ENCODE data around the gene PRR33.

PRR33 gene

DNA sequence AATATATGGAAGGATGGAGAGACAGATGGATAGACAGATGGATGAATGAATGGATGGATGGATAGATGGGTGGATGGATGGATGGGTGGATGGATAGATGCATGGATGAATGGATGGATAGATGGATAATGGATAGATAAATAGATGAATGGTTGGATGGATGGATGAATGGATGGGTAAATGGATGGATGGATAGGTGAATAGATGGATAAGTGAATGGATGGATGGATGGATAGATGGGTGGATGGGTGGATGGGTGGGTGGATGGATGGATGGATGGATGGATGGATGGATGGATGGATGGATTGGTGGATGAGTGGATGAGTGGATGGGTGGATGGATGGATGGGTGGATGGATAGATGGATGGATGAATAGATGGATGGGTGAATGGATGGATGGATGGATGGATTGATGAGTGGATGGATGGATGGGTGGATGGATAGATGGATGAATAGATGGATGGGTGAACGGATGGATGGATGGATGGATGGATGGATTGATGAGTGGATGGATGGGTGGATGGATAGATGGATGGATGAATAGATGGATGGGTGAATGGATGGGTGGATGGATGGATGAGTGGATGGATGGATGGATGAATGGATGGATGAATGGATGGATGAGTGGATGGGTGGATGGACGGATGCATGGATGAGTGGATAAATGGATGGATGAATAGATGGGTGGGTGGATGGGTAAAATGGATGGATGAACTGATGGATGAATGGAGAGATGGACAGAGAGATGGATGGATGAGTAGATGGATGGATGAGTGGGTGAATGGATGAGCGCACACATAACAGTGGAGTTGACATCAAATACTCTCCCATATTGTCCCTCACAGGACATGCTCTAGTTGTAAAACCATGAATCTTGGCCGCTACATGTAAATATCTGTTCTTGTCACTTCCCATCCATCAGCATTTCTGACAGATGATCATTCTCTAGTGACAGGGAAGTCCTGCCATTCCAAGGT, 30.0 kb downstream of the PRR33 start:
- DNase-seq: no peak

DNA sequence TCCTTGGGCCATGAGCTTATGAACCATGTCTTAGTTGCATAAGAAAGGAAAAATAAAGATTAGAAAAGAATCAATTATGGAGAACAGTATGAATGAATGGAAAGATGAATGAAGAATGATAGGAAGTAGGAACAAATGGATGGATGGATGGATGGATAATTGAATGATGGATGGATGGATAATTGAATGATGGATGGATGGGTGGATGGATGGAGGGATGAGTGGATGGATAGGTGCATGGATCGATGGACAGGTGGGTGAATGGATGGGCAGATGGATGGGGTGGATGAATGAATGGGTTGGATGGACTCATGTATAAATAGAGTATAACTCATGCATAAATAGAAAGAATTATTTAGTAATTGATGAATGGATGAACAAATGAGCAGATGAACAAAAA, 31.6 kb downstream of the PRR33 start:
- no peak for DNase-seq

DNA sequence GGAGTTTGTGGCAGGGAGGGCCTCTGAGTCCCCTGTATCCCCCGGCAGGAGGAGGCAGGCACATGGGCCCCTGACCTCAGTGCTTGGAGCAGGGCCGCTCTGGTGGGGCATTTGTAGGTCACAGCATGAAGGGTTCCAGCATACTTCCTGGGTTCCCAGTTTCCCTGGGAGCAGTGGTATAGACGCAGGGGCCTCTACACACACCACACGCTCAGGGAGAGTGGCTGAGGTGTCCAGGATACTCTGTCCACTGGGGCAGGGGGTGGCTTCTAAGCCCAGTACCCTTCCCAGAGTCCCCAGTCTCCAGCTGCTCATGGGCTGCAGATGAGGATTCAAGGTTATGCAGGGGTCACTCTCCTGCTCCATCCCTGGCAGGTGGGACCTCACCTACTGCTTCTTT, 32.7 kb downstream of the PRR33 start:
- no peak for DNase-seq

DNA sequence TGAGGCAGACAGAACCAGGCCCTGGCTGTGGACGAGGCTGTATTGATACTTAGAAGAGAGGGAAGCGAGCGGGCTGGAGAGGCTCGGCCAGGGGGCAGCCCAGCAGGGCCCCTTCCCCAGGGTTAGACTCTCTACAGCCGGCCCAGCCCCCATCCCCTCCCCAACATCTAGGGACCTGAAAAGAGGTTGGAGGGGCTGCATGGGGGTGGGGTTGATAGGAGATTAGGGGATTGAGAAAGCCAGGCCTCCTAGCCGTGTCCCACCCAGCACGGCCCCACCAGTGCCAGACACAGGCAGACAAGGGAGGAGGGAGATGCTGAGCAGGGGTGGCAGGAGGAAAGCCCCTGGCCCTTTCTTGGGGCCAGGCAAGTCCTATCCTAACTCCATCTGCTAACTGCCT, 33.1 kb downstream of the PRR33 start:
- DNase-seq: no peak

DNA sequence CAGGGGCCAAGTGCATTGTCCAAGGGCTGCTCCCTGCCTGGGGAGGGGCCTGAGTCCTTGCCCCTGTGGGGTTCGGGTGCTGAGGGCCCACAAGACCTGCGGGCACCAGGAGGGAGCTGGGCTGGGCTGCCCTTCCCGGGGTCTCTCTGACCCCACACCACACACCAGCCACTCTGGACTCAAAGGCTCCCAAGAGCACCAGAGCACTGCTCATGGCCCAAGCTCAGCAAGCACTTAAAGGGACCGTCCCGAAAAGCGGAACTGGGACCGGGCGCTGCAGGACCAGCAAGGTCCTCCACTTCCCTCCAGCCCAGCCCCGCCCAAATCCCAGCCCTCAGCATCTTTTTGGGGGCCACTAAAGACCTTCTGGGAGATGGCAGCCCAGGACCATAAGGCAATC, 33.5 kb downstream of the PRR33 start:
- no peak for DNase-seq

DNA sequence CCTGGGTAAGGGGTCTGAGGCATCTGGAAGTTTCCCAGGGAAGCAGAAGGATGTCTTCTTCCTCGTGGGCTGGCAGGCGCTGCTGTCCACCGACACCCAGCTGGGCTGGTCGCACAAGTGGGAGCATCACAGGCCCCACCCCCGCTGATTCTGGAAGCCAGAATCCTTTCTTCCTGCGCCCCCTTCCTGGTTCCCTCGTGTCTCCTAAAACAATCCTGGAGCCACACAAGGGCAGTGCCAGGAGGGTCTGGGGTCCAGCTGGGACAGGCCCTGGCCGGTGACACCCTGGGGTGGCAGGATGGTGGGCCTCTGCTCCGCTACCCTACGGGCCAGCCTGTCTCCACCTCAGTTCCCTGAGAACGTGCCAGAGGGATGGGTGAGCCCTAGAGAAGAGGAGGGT, 34.6 kb downstream of the PRR33 start:
- DNase-seq: no peak

DNA sequence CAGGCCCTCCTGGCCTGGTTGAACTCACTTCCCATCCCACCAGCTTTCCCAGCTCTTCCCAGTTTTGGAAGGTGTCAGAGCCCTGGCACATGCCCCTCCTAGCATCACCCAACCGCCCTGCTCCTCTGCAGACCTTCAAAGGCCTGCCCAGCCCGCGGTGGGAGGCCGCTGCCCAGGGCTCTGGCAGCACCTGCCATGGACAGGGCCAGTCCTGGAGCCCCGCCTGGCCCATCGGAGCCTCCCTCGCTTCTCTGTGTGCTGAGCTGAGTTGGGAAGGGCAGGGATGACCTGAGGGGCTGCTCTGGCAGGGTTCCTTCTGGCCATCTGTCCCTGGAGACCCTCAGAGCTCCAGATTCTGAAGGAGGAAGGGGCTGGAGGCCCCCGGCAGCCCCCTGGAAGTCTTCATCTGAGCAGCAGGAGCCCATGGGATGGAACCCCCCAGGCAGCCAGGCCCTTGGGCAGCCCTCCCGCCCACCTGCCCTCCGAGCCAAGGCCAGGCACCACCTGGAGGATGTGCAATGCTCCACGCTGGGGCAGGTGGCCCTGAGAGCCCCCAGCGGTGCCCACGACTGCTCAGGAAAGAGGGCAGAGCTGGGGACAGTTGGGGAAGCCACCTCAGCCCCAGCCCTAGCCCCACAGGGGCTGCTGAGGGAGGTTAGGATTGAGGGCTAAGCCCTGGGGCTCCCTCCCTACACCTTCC, 35.2 kb downstream of the PRR33 start:
- DNase-seq: no peak

DNA sequence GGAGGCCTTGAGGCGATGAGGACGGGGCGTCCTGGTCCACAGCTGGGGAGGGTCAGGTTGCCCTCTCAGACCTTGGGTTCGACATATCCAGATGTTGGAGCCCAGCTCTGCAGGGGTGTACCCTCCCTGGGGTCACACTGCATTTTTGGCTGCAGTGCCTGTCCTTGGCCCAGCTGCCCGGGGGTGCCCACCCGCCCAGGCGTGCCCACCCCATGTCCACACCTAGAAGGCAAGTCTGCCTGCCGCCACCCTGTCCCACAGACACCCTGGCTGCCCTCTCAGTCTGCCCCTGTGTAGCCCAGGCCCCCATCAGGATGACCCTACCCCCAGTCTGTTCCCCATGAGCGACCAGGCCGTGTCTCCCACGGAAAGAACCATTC, 35.8 kb downstream of the PRR33 start:
- no peak for DNase-seq

DNA sequence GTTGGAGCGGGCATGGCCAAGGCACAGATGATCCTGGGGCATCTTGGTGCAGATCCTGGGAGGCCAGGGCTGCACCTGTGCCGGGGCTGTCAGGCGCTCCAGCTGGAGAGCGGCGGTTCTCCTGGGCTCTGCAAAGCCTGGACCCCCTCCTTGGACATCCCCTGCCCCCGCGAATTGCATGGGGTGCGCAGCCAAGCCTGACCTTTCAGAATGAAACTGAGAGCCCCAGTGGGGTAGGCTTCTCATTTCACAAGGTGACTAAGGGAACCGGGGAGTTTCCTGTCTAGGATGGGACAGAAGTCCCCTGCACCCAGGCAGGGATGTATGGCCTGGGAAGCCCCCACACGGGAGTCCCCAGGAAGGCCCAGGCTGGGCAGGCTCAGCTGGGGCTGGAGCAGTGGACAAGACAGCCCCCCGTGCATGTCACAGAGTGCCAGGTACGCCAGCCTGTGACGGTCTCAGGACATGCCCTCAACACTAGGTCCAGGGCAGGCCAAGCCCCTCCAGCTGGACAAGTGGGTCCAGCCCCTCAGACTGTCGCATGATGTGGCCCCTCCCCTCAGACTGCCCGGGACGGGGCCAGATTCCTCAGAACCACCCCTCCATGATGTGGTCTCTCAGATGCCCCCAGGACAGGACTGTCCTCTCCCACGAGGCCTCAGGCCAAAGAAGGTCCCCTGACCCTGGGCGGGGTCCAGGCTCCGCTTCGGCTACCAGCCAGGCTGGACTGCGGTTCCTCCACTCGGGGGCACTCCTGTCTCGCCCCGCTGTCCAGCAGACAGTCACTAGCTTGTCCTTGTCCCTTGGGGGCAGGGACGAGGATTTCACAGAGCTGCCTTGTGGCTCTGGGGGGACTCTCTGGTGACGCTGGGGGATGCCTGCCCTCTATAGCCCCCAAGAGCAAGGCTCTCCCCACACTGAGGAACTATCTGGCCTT, 36.5 kb downstream of the PRR33 start:
- DNase-seq: no peak

DNA sequence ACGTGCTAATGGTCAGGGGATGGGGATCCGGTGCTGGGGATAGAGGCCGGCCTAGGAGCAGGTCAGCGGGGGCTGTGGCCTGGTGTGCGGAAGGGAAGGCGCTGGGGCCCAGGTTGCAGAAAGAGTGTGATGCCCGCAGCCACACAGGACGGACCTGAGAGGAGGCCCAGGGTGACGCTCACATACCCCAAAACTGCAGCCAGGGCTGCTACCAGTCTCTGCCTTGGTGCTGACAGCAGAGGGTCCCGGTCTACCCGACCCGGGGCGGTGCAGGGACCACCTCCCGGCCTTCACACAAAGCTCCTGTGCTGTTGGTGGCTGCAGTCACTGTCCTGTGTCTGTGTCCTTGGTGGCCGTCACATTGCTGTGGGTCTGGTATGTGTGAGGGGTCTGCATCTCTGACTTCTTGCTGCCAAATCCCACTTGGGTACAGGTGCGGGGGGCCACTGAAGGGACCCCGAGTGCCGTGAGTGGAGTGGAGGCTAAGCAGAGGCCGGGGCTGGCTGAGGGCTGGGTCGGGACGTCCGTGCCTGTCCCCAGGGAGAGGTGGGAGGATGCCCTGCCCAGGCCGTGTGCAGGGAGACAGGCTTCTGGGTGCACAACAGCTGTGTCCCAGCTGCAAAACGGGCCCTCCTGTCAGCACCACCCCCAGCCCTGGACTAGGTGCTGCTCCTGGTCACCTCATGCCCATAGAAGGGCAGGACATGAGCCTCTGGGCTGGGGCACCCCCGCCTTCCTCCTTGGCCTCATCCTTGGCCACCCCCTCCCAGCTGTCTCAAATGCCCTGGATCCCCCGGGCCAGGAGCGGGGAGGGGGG, 37.4 kb downstream of the PRR33 start:
- no peak for DNase-seq

DNA sequence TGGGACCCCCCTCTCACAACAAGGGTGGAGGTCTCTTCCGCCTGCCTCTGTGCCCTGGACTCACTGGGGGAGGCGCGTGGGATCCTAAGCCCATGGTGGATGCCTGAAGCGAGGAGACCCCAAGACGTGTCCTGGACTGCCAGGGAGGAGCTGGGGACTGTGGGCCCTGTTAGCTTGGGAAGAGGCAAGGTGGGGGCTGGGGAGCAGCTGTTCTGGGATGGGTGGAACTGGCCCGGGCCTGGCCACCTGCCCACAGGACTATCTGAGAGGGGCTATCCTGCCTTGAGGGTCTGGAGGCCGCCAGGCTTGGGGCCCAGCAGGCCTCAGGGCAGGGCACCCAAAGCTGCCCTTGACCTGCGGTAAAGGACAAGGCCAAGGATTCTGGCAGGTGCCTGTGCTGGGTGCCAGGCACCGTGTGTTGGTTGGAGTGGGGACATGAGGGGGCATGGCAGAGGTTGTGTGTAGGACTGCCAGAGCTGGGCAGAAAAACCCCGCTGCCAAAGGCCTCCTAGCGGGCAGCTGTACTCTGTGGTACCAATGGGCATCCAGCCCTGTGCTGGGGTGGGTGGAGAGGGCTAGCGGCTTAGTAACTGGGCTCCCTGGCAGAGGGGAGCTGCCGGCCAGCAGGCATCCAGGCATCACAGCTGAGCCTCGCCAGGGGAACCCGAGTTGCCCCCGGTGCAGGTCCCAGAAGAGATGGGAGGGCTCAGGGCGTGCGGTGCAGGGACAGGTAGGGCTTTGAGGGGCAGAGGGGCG, 38.1 kb downstream of the PRR33 start:
- DNase-seq: no peak

DNA sequence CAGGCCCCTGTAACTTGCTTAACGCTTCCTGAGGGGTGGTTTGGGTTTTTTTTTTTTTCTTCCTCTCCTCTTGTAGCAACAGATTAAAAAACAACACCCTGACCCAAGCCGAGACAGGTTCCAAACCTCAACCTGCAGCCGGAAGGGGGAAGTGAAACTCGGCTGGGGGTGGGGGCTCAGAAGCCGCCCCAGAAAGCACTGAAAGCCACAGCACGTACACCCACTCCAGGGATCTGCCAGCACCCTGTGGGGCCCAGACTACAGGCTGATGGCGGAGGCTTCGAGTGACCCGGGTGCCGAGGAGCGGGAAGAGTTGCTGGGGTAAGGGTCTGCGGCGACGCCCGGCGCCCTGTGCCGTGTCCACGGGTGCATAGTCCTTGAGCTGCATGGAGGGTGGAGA, 38.8 kb downstream of the PRR33 start, which contains the start of gene LSP1:
LSP1 (plus strand) TSS at position 208 of the 400 bp plus-strand sequence; CDS start at position 269, 61 bp downstream.
- no peak for DNase-seq

DNA sequence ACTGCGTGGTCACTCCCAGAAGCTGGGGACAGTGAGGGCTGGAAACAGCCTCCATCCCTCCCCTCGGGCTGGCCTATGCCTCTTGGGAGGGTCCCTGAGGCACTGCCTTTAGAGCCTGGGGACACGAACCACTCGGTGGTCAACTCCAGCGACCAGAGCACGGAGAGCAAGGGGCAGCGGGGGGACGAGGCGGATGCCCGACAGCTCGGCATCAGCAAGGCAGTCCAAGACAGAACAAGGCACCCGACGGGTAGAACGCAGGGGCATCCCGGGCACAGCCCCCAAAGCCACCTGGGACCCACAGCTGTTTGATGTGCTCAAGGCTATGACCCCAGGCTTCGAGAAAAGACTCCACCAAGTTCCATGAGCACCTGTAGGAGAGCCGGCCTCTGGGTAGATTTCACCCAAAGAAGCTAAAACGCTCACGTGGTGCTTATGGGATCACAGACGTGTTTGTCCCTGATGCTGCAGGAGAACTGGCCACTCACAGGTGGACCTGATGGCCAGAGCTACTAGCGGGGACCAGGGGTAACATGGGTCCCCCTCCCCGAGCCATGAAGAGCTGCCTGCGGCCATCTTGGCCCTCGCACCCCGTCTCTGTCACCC, 39.3 kb downstream of the PRR33 start:
- DNase-seq: no peak

DNA sequence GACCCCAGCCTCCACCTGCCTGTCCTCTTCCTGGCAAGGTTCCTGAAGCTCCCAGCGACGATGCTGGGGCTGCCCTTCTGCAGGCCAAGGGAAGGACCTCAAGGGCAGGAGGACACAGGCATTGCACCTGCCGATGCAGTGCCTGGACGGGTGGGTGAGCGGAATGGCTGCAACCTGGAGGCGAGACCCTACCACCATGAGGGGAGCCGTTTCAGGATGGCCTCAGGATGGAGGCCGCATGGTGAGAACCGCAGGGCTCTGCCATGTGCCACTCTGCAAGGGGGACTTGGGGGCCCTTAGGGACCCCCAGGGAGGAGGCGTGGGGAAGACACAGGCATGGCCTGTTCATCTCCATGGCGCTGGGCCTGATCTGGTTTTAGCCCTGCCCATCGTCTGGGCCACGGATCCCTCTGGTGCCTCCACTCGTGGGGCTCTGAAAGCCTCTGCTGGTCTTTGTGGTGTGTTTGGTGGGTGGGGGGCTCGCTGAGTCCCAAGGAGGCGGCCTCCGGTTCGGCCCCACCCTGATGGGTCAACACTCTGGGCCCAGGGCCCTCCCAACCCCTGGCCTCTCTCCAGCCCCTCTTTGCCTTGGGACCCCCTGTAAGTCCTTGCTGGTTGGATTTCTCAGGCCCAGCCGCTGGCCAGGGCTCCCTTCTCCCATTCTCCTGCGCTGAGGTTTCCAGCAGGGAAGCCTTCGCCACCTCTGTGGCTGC, 40.1 kb downstream of the PRR33 start:
- DNase-seq: no peak

DNA sequence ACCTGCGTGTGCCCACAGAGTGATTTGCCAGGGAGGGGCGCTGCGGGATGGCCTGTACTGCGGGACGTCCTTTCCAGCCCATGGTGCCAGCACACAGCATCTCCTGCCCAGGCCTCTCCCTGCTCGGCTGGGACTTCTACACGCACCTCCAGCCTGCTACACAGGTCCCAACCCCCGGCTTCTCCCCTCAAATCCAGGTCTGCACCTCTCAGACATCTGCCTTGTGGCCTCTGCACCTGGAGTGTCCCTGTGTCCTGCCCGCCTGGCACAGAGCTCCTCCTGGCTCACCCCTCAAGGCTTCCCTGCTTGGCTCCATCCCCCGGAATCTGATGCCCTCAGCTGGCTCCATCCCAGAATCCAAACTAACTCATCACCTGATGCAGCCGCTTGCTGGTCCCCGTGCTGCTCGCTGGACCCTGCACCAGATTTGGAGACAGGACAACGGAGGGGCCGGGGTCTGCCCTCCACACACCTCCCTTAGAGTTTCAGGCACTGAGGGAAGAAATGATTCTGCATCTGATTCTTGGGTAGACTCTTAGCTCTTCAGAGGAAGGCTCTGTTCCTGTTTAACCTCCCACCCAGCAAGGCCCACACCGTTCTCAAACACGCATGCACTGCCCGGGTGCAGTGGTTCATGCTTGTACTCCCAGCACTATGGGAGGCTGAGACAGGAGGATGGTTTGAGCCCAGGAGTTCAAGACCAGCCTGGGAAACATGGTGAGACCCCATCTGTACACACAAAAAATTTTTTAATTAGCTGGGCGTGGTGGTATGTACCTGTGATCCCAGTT, 42.9 kb downstream of the PRR33 start:
- no peak for DNase-seq

DNA sequence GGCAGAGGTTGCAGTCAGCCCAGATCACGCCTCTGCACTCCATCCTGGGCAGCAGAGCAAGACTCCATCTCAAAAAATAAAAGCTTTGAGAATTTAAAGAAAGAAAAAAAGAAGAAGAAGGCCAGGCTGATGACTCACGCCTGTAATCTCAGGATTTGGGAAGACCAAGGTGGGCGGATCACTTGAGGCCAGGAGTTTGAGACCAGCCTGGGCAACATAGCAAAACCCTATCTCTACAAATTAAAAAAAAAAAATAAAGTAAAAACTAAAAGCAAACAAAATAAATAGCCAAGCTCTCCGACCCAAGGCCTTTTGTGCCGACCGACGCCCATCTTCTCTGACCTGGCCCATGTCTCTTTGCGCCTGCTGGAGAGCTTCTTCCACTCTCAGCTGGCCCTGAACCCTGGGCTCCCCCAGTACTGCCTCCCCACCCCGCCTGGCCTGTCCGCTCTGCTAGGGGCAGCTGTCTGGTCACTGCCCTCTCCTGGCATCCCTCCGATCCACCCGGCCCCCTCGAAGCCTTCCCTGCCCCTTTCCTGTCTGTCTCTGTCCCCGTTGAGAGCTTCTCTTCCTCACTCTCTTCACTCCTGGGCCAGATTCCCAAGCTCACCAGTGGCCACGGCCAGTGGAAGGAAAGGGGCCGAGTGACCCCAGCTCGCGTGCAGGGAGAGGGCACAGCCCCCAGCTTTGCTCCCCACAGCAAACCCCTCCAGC, 43.6 kb downstream of the PRR33 start:
- DNase-seq: no peak

DNA sequence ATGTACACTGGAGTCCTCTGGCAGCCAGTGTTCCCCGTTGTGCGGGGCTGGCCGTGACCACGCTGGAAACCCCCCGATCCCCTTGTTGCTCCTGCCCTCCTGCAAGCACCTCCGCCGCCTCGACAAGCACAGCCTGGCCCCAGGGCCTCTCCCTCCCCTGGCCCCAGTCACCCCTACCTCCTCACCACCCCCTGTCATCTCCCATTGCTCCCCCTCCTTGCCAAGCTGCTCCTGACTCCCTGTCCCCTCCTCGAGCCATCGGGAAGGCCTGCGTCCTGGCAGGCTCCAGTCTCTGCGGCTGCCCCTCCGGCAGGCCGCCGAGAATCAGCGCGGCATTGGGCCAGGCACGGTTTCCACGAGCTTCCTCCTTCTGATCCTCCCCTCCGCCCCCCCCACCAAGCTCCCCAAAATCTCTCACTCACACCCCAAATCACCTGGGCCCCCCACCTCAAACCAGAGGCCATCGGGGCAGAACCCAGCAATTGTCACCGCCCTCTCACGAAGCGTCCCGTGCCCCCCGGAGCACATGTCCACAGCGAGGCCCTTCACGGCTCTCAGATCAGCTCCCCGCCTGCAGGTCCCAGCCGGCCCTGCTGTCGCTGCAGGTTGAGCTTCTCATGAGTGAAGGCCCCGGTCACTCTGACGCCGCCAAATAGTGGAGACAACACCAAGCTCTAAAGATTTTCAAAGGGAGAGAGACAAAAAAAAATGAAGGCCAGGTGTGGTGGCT, 44.5 kb downstream of the PRR33 start:
- DNase-seq: no peak

DNA sequence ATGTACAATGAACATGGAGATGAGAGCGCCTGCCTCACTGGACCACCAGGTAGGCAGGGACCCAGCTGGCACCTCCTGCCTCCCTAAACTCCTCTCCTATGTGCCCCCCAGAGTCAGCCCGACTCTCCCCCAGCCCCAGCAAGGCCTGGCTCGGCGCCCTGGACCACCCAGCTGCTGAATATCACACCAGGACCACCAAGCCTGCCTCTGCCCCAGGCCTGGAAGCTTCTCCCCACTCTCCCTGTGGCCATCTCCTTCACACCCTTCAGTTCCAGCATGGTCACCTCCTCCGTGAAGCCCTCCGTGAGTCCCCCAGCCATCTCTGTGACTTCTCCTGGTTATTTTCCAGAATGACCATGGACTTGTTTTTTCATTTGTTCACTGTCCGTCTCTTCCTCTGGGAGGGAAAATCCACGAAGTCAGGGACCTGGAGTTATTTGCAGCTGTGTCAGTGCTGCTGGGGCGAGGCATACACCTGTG, 45.2 kb downstream of the PRR33 start:
- DNase-seq: no peak

Data from NCI-H146 (cell line).